ENCODE data around the gene TMPRSS13. TPM values are rescaled to one million over a fixed set of nuclear protein-coding genes. Genes with fewer than 3 reads are reported as not detected.

The TMPRSS13 gene
- polyA plus RNA-seq, 1 donor, result 3.6 TPM

- 70% methylated on average over 2 of the region's 24 CpGs for WGBS (ENCODE audit: insufficient coverage, low lambda C conversion rate)
- Histone ChIP-seq H3K4me3 (ENCODE audit: low read length) (peak overlapping the region; percentile 59), H3K4me1 (ENCODE audit: control insufficient read depth, insufficient read depth, low read length) (peaks cover 41% of the 10 kb centered on the region), H3K36me3 (ENCODE audit: control insufficient read depth, insufficient read depth, low read length) (no peaks in the 10 kb centered on the region), H3K27ac (ENCODE audit: low read length) (peak overlapping the region; percentile 98), H3K9me3 (ENCODE audit: control insufficient read depth, low read depth, low read length) (no peaks in the 10 kb centered on the region), H3K27me3 (ENCODE audit: control insufficient read depth, insufficient read depth, low read length) (no peaks in the 10 kb centered on the region)
- DNase-seq, result peak; percentile 96 to 97
These were observed 21.7 kb downstream of the TMPRSS13 start for GRCh38 chr11:117907276-117908108.

GRCh38 chr11:117906710-117907109 is 22.5 kb downstream of the TMPRSS13 start:
- Histone ChIP-seq H3K4me3 (ENCODE audit: low read length) (no peak overlapping the region), H3K36me3 (ENCODE audit: control insufficient read depth, insufficient read depth, low read length) (no peaks in the 10 kb centered on the region), H3K9me3 (ENCODE audit: control insufficient read depth, low read depth, low read length) (no peaks in the 10 kb centered on the region), H3K4me1 (ENCODE audit: control insufficient read depth, insufficient read depth, low read length) (peaks cover 41% of the 10 kb centered on the region), H3K27ac (ENCODE audit: low read length) (peak overlapping the region; percentile 21), H3K27me3 (ENCODE audit: control insufficient read depth, insufficient read depth, low read length) (no peaks in the 10 kb centered on the region)
- no peak for DNase-seq
- 80% methylated on average over 1 of the region's 4 CpGs for WGBS (ENCODE audit: insufficient coverage, low lambda C conversion rate)

DNA sequence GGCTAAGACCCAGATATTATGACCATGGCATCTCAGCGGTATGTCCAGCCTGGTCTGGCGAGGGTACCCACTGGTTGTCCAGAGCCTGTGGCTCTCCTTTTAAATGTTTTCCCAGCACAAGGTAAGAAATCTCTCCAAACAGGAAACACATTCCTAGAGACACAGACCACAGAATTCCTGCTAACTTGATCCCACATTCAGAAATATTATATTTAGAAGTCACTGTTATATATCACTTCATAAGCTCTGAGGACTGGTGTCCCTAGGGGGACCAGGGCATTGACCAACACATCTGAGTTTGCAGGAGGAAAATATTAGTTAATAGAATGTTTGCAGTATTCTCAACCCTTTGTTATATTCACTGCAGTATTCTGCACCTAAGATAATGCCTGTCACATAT is 23.1 kb downstream of the TMPRSS13 start:
- no peaks in the 10 kb centered on the region for H3K9me3 ChIP-seq (ENCODE audit: control insufficient read depth, low read depth, low read length)
- no peak overlapping the region for H3K4me3 ChIP-seq (ENCODE audit: low read length)
- H3K27ac ChIP-seq (ENCODE audit: low read length), result no peak overlapping the region
- no peak for DNase-seq
- WGBS (ENCODE audit: insufficient coverage, low lambda C conversion rate), result no CpG with 5 or more reads among the region's 2 CpGs
- H3K27me3 ChIP-seq (ENCODE audit: control insufficient read depth, insufficient read depth, low read length), result no peaks in the 10 kb centered on the region
- H3K4me1 ChIP-seq (ENCODE audit: control insufficient read depth, insufficient read depth, low read length), result peaks cover 35% of the 10 kb centered on the region
- H3K36me3 ChIP-seq (ENCODE audit: control insufficient read depth, insufficient read depth, low read length), result no peaks in the 10 kb centered on the region

DNA sequence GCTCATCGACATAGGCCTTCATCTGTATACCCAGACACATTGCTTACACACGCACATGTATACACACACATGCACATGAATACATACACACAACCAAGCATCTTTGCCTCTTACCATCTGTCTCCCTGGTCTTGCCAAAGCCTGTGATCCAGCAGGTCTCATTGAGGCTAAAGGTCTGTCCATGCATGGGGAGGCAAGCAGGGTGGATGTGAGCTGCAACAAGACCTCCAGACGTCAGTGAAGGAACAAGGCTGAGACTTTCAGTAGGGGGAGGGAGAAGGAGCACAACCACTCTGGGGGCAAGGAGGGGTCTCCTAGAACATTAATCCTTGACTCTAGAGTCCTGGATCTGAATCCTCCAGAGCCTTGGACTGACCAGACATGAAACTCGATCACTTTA is 23.7 kb downstream of the TMPRSS13 start:
- no peak overlapping the region for H3K4me3 ChIP-seq (ENCODE audit: low read length)
- no peak overlapping the region for H3K27ac ChIP-seq (ENCODE audit: low read length)
- no CpG with 5 or more reads among the region's 4 CpGs for WGBS (ENCODE audit: insufficient coverage, low lambda C conversion rate)
- H3K36me3 ChIP-seq (ENCODE audit: control insufficient read depth, insufficient read depth, low read length), result no peaks in the 10 kb centered on the region
- H3K9me3 ChIP-seq (ENCODE audit: control insufficient read depth, low read depth, low read length), result no peaks in the 10 kb centered on the region
- DNase-seq, result no peak
- H3K4me1 ChIP-seq (ENCODE audit: control insufficient read depth, insufficient read depth, low read length), result peaks cover 29% of the 10 kb centered on the region
- no peaks in the 10 kb centered on the region for H3K27me3 ChIP-seq (ENCODE audit: control insufficient read depth, insufficient read depth, low read length)

DNA sequence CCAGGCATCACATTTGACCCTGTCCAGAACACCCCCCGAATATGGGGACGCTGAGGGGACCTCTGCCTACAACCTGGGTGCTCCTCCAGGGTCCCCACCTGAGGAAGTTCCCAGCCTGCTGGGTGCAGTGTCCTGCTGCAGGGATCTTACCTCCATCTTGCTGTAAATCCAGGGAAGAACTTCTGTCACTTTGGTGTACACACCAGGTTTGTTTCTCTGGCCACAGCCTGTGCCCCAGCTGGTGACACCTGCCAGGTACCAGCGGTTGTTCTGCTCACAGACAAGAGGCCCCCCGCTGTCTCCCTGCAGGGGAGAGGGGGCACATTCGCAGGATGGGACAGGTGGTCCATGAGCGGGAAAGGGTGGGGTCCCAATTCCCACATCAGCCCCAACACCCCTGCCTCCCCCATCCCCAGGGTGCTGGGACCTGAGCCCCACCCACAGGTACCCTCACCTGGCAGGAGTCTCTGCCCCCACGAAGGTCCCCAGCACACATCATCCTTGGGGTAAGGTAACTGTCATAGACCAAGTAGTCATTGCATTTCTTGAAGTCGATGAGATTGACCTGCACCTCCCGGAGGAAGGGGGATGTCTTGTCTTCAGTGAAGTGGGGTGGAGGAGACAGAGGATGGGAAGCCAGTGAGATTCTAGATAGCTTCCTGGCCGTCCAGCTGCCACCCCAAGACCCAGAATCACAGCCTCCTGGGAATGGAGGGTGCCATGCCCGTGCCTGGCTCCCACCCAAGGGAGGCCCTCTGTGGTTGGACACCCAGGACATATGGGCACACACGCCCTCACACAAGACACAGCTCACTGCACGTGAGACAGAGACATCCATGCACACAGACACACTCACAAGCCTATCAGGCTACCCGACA is 25.5 kb downstream of the TMPRSS13 start:
- Histone ChIP-seq H3K9me3 (ENCODE audit: control insufficient read depth, low read depth, low read length) (no peaks in the 10 kb centered on the region), H3K4me1 (ENCODE audit: control insufficient read depth, insufficient read depth, low read length) (peaks cover 13% of the 10 kb centered on the region), H3K27ac (ENCODE audit: low read length) (no peak overlapping the region), H3K4me3 (ENCODE audit: low read length) (no peak overlapping the region), H3K27me3 (ENCODE audit: control insufficient read depth, insufficient read depth, low read length) (no peaks in the 10 kb centered on the region), H3K36me3 (ENCODE audit: control insufficient read depth, insufficient read depth, low read length) (no peaks in the 10 kb centered on the region)
- no CpG with 5 or more reads among the region's 14 CpGs for WGBS (ENCODE audit: insufficient coverage, low lambda C conversion rate)
- DNase-seq, result no peak

DNA sequence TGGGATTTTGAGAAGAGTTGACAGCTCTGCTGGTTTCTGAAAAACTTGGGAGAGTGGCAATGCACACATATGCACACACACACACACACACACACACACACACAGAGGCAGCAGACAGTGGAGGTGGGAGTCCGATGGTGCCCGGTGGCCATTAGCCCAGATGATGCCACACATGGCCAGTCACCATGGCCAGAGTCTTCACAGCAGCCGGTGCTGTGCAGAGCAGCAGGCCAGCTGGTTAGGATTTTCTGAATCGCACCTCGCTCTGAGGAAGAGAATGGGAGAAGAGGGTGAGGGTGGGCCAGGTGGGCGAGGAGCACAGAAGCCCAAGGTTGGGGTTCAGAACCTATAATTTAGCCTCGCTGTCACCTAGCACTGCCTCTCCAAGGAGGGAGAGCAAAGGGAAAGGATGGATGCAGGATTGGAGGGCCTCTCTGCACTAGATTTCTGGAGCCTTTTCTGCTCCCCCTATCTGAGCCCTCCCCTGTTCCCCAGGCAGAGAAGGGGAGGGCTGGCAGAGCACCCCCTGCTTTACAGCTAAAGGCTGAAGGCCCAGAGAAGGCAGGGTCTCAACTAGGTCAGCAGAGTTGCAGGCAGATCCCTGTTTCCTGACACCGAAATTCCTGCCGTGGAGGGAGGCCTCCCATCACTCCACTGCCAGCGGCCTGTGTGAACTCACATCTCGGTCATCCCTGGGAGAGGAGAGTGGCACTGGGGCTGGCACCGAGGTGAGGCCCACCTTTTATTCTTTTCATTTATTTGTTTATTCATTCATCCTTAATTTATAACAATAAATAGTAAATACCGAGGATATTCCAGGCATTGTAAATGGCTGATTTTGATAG is 27.0 kb downstream of the TMPRSS13 start:
- no peaks in the 10 kb centered on the region for H3K36me3 ChIP-seq (ENCODE audit: control insufficient read depth, insufficient read depth, low read length)
- DNase-seq, result no peak
- H3K9me3 ChIP-seq (ENCODE audit: control insufficient read depth, low read depth, low read length), result no peaks in the 10 kb centered on the region
- 75% methylated on average over 1 of the region's 13 CpGs for WGBS (ENCODE audit: insufficient coverage, low lambda C conversion rate)
- no peak overlapping the region for H3K27ac ChIP-seq (ENCODE audit: low read length)
- no peaks in the 10 kb centered on the region for H3K27me3 ChIP-seq (ENCODE audit: control insufficient read depth, insufficient read depth, low read length)
- H3K4me3 ChIP-seq (ENCODE audit: low read length), result no peak overlapping the region
- no peaks in the 10 kb centered on the region for H3K4me1 ChIP-seq (ENCODE audit: control insufficient read depth, insufficient read depth, low read length)

DNA sequence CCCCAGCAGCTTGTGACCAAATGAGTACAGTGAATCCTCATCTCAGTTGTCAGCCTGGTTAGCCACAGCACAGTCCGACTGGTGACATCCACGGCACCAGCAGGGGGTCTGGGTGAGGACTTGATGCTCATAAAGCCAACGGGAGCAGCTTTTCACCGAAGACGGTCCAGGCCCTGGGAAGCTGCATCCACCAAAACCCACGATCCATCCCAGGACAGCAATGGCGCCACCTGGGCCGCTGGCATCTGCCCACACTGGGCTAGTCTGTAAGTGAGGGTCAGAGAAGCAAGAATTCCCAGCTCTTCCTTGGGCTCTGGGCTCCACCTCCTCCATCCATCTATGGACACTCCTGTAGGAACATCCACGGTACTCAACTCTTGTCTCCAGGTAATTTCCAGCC is 27.6 kb downstream of the TMPRSS13 start:
- no peaks in the 10 kb centered on the region for H3K27me3 ChIP-seq (ENCODE audit: control insufficient read depth, insufficient read depth, low read length)
- no peaks in the 10 kb centered on the region for H3K4me1 ChIP-seq (ENCODE audit: control insufficient read depth, insufficient read depth, low read length)
- no peak overlapping the region for H3K27ac ChIP-seq (ENCODE audit: low read length)
- H3K9me3 ChIP-seq (ENCODE audit: control insufficient read depth, low read depth, low read length), result no peaks in the 10 kb centered on the region
- H3K36me3 ChIP-seq (ENCODE audit: control insufficient read depth, insufficient read depth, low read length), result no peaks in the 10 kb centered on the region
- no peak for DNase-seq
- no CpG with 5 or more reads among the region's 9 CpGs for WGBS (ENCODE audit: insufficient coverage, low lambda C conversion rate)
- no peak overlapping the region for H3K4me3 ChIP-seq (ENCODE audit: low read length)

DNA sequence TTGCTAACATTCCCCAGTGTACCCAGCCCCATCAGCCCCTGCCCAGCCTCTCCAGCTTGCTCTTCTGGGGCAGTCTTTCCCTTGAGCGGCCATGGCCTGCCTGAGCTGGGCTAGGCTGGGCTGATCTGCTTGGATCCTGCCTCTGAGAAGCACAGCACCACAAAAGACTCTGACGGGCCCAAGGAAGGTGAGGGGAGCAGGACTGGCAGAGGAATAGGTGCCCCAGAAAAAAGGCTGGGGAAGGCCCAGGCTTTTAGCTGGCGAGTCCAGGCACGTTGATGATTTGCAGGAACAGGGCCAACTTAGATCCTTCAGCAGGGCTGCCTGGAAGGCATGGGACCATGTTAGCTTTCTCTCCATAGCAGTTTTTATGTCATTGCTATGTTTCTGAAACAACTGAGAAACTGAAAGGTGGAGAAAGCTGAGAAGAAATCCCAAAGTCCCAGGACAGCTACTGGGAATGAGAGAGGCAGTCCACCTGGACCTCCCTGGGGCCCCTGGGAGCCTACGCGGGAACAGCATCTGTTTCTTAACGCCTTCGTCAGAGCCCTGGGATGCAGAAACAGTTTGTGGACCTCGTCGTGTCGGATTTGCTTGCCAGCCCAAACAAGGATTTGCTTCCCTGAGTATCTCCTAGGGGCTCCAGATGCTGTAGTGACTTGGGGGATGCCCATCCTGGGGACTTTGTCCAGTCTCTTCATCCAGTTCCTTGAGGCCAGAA is 28.3 kb downstream of the TMPRSS13 start:
- Histone ChIP-seq H3K9me3 (ENCODE audit: control insufficient read depth, low read depth, low read length) (no peaks in the 10 kb centered on the region), H3K4me1 (ENCODE audit: control insufficient read depth, insufficient read depth, low read length) (no peaks in the 10 kb centered on the region), H3K36me3 (ENCODE audit: control insufficient read depth, insufficient read depth, low read length) (no peaks in the 10 kb centered on the region), H3K27me3 (ENCODE audit: control insufficient read depth, insufficient read depth, low read length) (no peaks in the 10 kb centered on the region), H3K27ac (ENCODE audit: low read length) (no peak overlapping the region), H3K4me3 (ENCODE audit: low read length) (no peak overlapping the region)
- DNase-seq, result no peak
- no CpG with 5 or more reads among the region's 11 CpGs for WGBS (ENCODE audit: insufficient coverage, low lambda C conversion rate)

- Histone ChIP-seq H3K27me3 (ENCODE audit: control insufficient read depth, insufficient read depth, low read length) (no peaks in the 10 kb centered on the region), H3K27ac (ENCODE audit: low read length) (no peak overlapping the region), H3K36me3 (ENCODE audit: control insufficient read depth, insufficient read depth, low read length) (no peaks in the 10 kb centered on the region), H3K9me3 (ENCODE audit: control insufficient read depth, low read depth, low read length) (no peaks in the 10 kb centered on the region), H3K4me3 (ENCODE audit: low read length) (no peak overlapping the region), H3K4me1 (ENCODE audit: control insufficient read depth, insufficient read depth, low read length) (no peaks in the 10 kb centered on the region)
- WGBS (ENCODE audit: insufficient coverage, low lambda C conversion rate), result no CpG with 5 or more reads among the region's 4 CpGs
- no peak for DNase-seq
These were observed 29.0 kb downstream of the TMPRSS13 start for GRCh38 chr11:117900121-117900648.
